WI38 (cell line): ENCODE results near the gene PPP1R10.

Experiments
- H3K4me3 ChIP-seq: 2 replicates; pipeline ENCODE4 v1.5.1; 2011; ENCODE audit warnings: low read depth, mild to moderate bottlenecking, control low read depth, low read length
- TF ChIP-seq, protein P1 (sequence below): IDR thresholded peaks from 2 replicates; pipeline ENCODE4 v1.5.1; 2012; ENCODE audit warnings: low read depth, mild to moderate bottlenecking, control low read depth, low read length

Gene PPP1R10

DNA sequence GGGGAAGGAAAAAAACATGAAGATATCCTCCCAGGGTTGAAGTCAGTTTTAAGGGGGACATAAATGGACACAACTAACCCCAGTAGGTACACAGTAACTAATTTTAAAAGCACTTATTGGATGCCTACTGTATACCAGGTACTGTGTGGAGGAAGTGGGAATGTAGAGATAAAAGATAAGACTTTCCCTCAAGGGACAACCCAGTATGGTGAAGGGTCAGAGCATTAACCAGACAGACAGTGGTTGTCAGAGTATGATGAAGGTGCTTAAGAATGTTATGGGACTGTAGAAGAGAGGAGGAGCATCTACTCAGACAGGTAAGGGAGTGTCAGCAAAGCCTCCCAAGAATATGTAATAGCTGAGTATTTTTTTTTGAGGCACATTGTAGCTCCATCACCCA lies 44.9 kb downstream of the PPP1R10 start:
- peak overlapping the region; percentile 69 for H3K4me3 ChIP-seq
- TF ChIP-seq, protein P1, sequence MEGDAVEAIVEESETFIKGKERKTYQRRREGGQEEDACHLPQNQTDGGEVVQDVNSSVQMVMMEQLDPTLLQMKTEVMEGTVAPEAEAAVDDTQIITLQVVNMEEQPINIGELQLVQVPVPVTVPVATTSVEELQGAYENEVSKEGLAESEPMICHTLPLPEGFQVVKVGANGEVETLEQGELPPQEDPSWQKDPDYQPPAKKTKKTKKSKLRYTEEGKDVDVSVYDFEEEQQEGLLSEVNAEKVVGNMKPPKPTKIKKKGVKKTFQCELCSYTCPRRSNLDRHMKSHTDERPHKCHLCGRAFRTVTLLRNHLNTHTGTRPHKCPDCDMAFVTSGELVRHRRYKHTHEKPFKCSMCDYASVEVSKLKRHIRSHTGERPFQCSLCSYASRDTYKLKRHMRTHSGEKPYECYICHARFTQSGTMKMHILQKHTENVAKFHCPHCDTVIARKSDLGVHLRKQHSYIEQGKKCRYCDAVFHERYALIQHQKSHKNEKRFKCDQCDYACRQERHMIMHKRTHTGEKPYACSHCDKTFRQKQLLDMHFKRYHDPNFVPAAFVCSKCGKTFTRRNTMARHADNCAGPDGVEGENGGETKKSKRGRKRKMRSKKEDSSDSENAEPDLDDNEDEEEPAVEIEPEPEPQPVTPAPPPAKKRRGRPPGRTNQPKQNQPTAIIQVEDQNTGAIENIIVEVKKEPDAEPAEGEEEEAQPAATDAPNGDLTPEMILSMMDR: no peak

DNA sequence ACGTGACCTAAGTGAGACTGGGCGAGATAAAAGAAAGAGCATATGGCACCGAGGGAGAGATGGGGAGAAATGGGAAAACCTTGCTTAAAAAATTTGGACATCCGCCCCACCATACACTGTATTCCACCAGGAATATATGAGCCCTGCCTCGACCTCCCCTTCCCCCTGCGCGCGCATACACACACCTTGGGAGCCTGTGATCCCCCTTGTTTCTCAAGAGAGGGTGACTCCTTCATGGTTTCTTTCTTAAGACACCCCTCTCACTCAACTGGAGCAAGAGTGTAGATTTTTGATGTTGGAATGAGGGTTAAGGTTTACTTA lies 45.3 kb downstream of the PPP1R10 start:
- TF ChIP-seq, protein P1: no peak
- peak overlapping the region; percentile 69 for H3K4me3 ChIP-seq

DNA sequence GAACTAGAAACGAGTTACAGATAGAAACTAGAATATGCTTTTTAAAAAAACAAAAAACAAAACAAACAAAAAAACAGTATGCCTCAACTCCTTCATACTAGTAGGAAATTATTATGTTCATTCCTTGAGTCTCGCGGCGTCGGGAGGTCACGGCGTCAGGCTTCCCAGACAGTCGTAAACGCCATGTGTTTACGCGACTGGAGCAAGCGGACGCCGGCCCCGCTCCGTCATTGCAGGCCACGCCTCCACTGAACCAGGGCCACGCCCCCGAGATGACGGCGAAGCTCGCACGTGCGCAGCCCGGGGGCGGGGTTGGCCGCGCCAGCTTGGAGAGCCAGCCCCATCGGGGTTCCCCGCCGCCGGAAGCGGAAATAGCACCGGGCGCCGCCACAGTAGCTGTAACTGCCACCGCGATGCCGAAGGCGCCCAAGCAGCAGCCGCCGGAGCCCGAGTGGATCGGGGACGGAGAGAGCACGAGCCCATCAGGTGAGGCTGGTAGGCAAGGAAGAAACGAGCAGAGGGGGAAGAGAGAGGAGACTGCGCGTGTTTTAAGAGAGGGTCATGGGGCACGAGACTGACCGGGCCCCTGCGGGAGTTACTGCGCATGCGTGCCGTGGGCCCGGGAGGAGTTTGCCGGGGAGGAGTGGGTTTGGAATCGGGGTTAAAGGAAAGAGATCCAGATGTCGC lies 45.8 kb downstream of the PPP1R10 start, which contains the start of gene ABCF1:
TSS of gene ABCF1 (plus strand) at position 368 of the 687 bp plus-strand sequence. CDS start at position 414, 46 bp downstream.
- TF ChIP-seq, protein P1: no peak

DNA sequence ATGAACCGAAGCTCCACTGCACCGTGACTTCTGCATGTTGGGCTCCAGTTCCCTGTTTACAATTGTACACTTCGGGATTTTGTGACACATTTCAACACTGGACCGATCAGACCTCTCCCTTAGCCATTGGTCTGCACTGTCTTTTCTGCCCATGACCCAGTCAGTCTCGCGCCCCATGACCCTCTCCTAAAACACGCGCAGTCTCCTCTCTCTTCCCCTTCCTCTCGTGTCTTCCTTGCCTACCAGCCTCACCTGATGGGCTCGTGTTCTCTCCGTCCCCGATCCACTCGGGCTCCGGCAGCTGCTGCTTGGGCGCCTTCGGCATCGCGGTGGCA lies 46.3 kb downstream of the PPP1R10 start:
- TF ChIP-seq, protein P1: no peak
- H3K4me3 ChIP-seq: peak overlapping the region; percentile 69

More for the DNA sequence above, 45.8 kb downstream of the PPP1R10 start, which contains the start of gene ABCF1:
- peak within 1 kb of the TSS; percentile 69 for H3K4me3 ChIP-seq

DNA sequence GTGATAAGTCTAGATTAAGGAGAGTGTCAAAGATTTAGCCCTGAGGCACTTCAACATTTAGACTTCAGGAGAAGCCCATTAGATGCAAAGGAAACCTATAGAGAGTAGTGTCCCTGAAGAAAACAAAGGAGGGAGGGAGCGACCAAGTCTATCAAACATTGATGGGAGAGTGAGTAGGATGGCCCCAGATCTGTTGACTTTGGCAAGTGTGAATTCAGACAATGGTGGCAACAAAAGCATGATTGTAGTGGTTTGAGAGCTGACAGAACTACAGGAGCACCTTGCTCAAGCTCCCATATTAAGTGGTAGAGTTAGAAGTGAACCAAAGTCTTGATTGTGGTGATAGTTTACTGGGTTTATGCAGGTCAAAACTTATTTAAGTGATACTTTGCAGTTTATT lies 46.8 kb downstream of the PPP1R10 start:
- H3K4me3 ChIP-seq: peak overlapping the region; percentile 69
- TF ChIP-seq, protein P1: no peak

DNA sequence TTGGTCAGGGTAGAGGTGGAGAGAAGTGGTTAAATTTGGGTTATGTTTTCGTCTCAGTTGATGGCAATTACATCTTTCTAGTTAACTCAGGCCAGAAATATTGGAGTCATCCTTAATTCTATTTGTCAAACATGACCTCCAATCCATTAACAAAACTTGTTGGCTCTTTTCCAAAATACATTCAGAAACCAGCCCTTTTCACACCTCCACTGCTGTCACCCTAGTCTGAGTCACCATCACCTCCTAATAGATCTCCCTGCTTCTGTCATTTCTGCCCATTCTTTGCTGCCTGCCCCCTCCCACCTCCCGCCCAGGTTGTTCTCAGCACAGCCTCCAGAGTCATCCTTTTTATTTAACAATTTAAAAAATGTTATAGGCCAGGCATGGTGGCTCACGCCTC lies 48.8 kb downstream of the PPP1R10 start:
- TF ChIP-seq, protein P1: no peak
- no peak overlapping the region for H3K4me3 ChIP-seq

DNA sequence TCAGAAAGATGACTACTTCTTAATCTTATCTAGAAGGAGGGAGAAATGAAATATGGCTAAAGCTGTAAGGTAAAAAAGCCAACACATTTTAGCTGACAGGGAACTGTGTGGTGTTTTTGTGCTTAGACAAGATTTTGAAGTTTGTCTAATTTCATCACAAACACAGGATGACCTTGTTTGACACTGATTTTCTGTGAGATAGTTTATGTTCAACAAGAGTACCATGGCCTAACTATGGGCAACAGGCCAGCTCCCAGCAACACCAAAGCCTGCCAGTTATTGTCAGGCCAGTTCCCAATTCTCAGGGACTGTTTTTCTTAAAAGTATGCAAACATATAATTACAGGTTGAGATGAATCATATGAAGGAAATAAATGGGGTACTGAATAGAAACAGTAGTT lies 51.3 kb downstream of the PPP1R10 start:
- TF ChIP-seq, protein P1: no peak
- H3K4me3 ChIP-seq: no peak overlapping the region
